ENCODE measurements around the gene FHAD1.
"Not testable (repeated sequence)": the region's sequence is repeated elsewhere in the genome, so short reads cannot be mapped to it uniquely, and the experiment has no call there.

Gene FHAD1

DNA sequence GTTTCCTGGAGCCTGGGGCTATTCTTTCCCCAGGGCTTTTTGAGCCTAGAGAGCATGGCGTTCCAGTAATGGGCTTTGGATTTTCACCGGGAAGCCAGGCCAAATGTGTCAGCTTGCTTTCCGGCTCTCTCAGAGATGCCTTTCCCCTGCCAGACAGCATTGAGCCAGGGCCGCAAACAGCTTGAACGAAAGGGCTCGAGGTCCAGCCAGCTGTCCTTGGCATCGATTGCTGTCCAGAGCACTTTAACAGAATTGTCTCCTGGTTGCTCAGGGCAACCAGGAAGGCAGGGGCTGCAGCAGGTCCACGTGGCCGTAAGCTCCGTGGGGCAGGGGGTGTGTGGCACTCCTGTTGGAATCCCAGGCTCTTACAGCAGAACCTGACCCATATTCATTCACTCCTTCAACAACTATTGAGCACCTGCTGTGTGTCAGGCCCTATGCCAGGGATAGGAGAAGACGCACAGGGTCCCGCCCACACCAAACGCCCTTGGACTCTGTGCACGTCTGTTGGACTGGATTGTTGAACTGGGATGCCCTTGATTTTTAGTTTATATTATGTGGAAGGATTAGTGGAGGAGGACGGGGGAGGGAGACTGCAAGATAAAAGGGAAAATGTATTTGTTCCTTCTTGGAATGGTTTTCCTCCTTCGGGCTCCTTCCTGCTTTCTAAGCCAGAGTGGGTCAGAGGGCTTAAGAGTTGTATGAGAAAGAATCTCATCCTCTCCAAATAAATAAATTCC, 123.9 kb downstream of the FHAD1 start:
- no peak for DNase-seq (ENCODE audit: low read depth in 2 of 2)

DNA sequence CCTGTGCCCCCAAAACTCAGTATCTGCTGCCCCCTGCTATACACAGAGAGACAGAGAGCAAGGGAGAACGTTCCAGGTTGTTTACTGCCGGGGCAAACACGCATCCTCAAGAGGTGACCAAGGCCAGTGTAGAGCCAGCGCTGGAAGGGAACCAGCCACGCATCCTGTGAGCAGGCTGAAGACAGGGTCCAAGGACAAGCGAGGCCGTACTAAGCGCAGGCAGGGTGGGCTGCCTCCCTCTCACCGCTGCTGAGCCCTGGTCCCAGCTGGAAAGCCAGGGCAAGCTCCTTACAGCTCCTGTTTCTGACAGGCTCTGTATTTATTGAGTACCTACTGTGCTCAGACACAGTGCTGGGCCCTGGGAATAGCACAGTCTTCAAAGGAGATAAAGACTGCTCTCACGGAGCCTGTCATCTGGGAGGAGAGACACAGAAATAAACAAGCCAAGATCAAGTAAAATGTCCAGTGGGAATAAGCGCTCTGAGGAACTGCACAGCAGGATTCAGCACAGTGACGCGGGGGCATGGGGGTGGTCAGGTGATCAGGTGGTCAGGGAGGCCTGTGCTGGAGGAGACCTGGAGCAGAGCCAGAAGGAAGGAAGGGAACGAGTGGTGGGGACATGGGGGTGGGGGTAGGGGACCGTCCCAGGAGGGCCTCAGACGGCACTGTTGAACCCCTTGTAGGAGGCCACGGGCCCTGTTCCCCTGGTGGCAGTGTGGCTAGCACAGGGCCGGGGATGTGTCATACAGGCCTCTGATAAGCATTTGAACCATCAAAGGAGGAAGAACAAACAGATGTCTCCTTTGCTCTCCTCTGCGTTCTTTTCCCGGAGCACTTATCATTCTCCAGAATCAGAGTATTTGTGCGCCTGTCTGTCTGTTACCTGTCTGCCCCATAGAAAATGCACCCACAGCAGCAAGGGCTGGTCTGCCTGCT, 124.9 kb downstream of the FHAD1 start:
- no peak for DNase-seq (ENCODE audit: low read depth in 2 of 2)

DNA sequence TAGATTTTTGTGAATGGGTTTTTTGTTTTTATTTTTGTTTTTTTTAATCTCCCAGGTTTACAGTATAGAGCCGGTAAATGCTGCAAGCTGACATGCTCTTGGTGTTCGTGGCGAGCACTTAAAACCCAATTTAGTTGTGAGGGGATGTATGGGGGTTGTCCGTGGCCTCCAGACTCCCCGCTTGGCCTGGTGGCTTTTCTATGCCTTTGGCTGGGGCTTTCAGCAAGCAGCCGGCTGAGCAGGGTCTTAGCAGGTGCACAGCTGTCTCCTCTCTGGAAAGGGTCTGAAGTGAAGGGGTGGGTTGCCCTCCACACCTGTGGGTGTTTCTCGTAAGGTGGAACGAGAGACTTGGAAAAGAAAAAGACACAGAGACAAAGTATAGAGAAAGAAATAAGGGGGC, 131.7 kb downstream of the FHAD1 start:
- DNase-seq (ENCODE audit: low read depth in 2 of 2), result no peak

DNA sequence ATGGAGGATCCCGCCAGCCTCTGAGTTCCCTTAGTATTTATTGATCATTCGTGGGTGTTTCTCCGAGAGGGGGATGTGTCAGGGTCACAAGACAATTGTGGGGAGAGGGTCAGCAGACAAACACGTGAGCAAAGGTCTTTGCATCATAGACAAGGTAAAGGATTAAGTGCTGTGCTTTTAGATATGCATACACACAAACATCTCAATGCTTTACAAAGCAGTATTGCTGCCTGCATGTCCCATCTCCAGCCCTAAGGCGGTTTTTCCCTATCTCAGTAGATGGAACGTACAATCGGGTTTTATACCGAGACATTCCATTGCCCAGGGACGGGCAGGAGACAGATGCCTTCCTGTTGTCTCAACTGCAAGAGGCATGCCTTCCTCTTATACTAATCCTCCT, 132.1 kb downstream of the FHAD1 start:
- not testable (repeated sequence) for DNase-seq (ENCODE audit: low read depth in 2 of 2)

DNA sequence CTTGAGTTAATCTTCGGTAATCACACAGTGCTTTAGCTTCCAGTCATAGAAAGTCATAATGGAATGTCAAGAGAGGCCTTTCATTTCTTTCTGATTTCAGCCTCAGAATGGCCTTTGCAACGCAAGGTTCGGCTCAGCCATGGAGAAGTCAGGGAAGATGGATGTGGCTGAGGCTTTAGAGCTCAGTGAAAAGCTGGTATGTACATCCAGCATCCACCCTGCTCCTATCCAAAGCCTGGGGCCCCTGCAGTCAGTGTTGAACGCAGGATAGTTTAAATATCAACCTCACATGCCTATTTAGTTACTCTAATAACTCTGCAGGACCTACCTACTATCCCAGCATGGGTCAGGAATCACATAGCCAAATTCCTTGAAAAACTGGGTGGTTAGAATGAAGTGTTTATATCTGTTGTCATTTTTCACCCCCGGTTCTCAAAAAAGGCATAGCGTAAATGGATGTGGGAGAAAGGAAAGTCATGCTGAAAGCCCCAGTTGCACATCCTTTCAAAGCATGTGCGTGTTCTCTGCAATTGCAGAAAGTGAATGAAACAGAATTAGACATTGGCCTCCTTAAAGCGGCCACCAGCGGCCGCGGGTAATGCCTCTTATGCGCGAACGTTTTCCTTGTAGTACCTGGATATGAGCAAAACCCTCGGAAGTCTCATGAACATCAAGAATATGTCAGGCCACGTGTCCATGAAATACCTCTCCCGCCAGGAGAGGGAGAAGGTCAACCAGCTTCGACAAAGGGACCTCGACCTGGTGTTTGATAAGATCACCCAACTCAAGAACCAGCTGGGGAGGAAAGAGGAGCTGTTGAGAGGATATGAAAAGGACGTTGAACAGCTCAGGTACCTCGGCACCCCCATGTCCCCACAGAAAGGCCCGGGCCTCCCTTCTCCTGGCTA, 133.8 kb downstream of the FHAD1 start:
- no peak for DNase-seq (ENCODE audit: low read depth in 2 of 2)

DNA sequence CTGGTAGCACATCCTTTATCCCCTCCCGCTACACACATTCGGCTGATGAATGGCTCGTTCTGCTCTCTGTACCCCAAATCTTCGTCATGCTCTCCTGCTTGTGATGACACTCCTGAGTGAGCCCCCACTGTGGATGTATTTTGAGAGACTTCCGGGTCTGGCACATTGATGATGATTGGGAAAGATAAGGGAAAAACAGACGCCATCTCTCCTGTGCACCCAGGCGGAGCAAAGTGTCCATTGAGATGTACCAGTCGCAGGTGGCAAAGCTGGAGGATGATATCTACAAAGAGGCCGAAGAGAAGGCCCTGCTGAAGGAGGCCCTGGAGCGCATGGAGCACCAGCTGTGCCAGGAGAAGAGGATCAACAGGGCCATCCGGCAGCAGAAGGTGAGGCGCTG, 134.8 kb downstream of the FHAD1 start:
- DNase-seq (ENCODE audit: low read depth in 2 of 2), result no peak

DNA sequence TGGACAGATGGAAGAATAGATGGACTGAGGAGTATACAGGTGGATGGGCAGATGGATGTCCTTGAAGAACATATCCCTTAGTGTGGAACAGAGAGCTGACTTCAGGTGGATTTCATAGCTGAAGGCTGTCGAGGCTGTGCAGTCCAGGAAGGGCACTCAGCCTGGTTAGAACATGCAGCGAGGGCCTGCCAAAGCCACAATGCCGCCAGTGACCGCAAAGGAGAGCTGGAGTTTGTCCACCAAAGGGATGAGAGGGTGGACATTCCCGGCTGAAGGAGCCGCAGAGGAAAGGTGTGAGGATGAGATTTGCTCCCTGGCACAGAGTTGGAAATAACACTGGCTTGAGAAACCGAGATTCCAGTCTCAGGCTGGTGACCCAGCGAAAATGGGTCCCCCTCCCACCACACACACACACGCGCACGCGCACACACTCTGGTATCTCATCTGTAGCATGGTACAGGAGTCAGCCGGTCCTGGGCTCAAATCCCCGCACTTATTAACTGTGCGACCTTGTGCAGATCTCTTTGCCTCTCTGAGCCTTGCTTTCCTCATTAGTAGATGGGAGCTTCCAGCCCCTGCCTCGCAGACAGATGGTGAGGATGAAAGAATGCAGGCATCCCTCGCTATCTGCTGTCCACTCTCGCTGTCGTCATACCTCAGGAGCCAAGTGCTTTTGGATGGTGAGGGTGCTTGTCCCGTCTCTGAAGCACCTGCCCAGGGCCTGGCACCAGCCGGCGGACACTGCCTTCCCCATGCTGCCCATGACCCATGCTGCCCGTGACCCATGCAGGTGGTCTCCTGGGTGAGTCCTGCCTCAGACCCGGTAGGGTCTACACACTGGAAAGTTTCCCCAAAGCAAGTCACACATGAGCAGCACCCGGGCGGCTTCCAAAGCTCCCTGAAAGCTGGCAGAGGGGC, 135.8 kb downstream of the FHAD1 start:
- no peak for DNase-seq (ENCODE audit: low read depth in 2 of 2)

DNA sequence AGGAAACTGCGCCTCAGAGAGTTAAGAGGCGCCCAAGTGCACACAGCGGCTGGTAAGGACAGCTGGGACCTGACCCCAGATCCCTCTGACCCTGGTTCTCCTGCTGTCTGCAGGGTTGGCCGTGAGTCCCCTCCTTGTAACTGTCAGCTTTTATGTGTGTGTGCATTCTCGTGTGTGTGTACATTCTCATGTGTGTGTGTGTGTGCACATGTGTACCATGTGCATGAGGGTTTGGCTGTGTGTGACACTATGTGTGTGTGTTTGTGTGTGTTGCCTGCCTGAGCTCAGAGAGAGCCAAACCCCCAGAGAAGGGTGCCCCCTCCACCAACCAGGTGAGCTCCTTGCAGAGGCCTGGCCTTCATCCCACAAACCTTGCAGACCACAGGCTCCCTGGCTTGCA, 136.8 kb downstream of the FHAD1 start:
- DNase-seq (ENCODE audit: low read depth in 2 of 2), result no peak

DNA sequence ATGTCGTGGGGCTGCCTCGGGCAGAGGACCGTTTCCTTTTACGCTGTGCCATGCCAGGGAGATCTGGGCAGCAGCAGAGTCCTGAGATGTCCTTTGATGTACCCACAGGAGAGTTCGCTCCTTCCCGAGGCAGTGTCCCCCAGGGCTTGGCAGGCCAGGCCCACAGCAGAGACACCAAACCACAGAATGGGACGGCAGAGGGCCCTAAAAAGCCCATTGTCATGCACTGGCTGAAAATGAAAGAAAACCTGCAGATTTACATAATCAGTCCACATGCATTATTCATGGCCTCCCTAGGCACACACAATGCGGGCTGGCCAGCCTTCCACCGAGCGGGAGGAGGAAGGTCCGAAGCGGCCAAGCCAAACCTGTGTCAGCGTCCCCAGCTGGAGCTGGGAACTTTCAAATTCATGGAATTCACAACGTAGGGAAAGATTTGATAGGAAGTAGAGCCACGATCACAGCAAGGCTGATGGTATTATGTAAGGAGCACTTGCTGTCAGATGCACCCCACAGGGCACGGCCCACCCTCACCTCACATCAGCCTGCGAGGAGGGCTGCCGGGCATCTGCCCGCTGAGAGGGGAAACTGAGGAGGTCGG, 137.4 kb downstream of the FHAD1 start:
- DNase-seq (ENCODE audit: low read depth in 2 of 2), result no peak

DNA sequence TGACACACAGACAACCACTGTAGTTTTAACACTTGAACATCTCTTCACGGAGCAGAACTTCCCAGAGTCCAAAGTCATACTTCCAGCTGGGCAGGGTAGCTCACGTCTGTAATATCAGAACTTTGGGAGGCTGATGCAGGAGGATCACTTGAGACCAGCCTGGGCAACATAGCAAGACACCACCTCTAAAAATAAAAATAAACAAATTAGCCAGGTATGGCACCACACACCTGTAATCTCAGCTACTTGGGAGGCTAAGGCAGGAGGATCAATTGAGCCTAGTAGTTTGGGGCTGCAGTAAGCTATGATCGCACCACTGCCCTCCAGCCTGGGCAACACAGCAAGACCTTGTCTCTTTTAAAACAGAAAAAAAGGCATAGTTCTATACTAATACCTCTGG, 138.4 kb downstream of the FHAD1 start:
- no peak for DNase-seq (ENCODE audit: low read depth in 2 of 2)

DNA sequence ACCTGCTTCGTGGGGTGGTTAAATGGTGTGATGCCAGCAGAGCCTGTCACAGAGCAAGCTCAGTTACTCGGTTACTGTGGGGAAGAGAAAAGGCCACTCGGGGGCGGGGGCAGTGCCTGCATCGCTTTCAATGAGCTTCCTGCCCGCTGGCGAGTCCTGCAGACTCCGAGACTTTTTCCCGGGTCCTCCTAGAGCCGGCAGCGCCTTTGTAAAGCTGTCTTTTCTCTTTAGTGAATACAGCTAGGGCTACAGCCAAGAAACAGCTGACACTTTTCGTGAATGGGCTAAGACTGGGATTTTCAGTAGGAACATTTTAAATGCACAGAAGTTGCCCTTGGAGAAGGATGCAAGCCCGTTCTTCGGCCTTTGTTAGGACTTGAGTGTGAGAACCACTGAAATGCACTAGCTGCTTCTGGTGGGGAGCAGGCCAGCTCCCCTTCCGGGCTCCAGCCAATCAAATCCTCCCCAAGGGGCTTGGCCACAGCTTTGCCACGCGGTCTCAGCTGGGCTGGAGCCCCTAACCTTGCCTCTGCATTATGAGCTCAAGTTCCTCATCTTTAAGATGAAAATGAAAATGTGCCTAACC, 139.2 kb downstream of the FHAD1 start:
- no peak for DNase-seq (ENCODE audit: low read depth in 2 of 2)

DNA sequence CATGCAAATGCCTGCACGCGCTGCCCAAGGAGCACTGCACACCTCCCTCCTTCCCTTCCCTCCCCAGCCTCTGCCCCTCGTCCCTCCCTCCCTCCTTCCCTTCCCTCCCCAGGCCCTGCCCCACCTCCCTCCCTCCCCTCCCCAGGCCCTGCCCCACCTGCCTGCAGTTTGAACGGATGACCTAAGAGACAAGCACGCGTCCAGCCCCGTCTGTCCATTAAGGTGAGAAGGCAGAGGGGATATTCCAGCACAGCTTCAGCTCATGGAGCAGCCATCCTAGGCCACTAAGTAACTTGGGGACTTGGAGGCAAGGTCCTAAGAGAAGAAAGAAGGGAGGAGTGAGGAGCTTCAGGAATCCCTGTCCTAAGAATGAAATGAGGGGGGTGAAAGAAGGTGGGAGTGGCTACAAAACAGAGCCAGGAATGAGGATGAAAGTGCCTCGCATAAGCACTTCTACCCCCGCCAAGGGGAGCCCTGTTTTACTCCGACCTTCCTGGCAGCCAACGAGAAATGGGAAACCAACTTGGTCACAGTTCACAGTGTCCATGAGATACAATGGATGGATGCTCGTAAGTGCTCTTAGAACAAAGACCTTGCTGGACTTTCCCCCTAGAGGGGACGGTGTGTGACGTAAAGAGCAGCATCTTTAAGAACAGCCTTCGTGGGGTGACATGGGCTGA, 141.3 kb downstream of the FHAD1 start:
- no peak for DNase-seq (ENCODE audit: low read depth in 2 of 2)

DNA sequence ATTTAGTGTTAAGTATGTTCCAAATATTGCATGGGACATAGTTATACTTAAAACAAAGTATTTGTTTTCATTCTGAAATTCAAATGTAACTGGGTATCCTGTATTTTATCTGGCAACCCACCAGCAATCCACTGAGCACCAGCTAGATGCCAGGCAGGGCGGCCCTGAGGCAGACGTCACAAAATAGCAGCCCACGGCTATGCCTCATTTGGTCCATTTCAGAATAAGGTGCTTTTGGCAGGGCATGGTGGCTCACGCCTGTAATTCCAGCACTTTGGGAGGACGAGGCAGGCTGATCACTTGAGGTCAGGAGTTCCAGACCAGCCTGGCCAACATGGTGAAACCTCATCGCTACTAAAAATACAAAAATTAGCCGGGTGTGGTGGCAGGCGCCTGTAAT, 142.8 kb downstream of the FHAD1 start:
- DNase-seq (ENCODE audit: low read depth in 2 of 2), result not testable (repeated sequence)

DNA sequence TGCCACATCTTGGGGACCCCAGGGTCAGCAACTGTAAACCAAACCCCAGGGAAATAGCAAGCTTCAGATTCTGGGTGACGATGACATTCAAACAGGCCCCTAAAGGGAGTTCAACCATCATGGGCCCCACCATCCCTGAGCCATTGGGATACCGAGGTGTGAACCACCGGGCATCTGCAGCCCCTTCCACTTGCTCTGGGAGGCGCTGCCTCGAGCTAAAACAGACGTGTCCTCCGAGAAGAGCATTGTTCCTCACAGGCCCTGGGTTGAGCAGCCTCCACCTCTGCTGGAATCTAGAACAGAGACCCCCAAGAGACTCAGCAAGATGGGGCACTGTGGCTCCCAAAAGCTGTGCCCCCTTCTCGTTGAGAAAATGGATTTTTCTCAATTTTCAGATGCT, 143.6 kb downstream of the FHAD1 start:
- DNase-seq (ENCODE audit: low read depth in 2 of 2), result no peak

DNA sequence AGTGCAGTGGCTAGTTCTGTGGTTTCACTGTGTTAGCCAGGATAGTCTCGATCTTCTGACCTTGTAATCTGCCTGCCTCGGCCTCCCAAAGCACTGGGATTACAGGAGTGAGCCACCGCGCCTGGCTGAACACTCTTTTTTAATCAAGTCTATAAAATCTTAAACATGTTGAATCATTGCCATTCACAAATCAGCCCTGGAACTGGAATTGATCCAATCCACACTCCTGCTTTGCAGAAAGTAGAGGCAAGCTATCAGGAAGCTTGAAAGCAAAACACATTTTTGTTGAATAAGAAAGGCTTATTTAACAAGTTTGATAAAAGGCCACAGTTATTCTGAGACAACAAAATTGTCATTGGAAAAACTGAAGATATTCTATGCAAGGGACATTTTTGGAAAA, 144.3 kb downstream of the FHAD1 start:
- no peak for DNase-seq (ENCODE audit: low read depth in 2 of 2)

DNA sequence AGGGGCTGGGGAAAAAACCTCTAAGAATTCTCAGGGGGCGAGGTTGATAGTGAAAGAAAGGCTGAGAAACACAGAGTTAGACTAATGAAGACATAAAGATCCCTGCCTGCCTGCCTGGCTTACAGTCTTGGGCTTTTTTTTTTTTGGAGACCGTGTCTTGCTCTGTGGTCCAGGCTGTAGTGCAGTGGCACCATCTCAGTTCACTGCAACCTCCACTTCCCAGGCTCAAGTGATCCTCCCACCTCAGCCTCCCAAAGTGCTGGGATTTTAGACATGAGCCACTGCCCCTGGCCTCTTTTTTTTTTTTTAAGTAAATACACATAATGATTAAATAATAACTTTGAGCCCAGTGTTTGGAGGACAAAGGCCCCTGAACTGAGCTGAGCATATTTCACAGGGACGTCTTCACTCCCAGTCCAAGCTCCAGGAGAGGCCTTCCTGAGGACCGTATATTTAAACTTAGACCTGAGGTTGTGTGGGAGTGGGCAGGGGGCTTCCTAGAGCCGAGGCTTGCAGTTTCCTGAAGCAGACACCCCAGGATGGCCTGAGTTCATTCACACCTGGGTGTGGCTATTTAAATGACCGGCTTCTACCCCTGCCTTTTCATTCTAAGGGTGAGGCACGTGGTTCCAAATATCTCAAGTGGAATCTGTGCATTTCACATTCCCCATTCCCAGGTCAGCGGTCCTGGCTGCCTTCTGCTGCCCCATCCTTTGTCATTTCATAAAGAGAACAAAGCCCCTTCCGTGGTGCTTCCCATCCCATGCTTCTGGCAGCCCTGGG, 146.6 kb downstream of the FHAD1 start:
- DNase-seq (ENCODE audit: low read depth in 2 of 2), result no peak

DNA sequence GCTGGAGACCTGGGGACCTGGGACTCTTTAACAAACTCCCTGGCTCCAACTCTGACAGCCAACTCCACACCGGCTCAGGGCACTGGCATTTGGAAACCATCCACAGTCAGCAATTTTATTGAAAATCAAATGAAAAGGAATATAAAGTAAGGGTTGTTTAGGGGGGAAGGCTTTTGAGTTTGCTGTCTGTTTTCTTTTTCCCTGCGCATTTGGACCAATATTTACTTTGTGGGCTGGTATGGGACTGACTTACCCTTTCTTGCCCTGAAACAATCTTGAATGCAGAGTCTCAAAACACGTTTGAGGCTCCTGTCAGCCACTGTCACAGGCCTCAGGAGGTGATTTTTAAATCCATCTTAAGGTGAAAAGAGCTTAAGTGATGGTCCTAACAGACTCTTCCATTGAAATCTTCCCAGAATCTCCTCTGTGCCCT, 147.3 kb downstream of the FHAD1 start:
- no peak for DNase-seq (ENCODE audit: low read depth in 2 of 2)

DNA sequence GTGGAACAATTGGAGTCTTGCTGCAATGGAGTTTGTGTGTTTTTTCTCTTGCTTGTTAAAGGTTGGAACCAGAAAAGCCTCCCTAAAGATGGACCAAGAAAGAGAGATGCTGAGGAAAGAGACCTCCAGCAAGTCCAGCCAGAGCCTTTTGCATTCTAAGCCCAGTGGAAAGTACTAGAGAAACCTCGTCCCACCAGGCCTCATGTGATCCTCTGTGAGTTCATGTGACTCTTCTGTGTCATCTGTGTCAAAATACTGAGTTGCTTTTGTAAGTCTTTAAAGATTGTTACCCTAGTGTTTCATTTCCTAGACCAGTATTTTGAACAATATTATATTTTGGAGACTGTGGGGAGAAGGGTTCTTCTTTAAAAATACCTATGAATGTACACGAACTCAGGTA, 150.2 kb downstream of the FHAD1 start:
- no peak for DNase-seq (ENCODE audit: low read depth in 2 of 2)

DNA sequence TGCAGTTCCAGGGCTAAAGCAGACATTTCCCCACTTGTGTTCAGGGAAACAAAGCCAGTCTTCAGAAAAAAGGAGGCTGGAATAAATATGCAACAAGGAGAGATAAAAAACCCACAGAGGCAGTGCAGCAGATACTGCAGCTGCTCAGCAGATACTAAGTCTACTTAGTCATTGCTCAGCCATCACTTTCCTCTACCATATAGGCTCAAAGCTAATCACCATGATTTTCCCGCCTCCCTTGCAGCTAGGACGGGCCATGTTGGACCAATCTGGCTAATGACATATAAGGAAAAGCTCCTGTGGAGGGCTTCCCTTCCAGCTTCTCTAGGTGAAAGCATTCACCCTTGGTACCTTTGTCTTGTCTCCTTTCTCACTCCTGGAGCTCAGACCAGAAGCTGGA, 152.7 kb downstream of the FHAD1 start:
- DNase-seq (ENCODE audit: low read depth in 2 of 2), result no peak
